ENCODE measurements around the gene ZNF607. TPM values are rescaled to one million over a fixed set of nuclear protein-coding genes. Genes with fewer than 3 reads are reported as not detected.
"Not testable (repeated sequence)": the region's sequence is repeated elsewhere in the genome, so short reads cannot be mapped to it uniquely, and the experiment has no call there.

The ZNF607 gene
- total RNA-seq: 10 to 100 TPM in 1 of 2 donors, 1 to 10 TPM in 1; 8.8 to 10.1 TPM

DNA sequence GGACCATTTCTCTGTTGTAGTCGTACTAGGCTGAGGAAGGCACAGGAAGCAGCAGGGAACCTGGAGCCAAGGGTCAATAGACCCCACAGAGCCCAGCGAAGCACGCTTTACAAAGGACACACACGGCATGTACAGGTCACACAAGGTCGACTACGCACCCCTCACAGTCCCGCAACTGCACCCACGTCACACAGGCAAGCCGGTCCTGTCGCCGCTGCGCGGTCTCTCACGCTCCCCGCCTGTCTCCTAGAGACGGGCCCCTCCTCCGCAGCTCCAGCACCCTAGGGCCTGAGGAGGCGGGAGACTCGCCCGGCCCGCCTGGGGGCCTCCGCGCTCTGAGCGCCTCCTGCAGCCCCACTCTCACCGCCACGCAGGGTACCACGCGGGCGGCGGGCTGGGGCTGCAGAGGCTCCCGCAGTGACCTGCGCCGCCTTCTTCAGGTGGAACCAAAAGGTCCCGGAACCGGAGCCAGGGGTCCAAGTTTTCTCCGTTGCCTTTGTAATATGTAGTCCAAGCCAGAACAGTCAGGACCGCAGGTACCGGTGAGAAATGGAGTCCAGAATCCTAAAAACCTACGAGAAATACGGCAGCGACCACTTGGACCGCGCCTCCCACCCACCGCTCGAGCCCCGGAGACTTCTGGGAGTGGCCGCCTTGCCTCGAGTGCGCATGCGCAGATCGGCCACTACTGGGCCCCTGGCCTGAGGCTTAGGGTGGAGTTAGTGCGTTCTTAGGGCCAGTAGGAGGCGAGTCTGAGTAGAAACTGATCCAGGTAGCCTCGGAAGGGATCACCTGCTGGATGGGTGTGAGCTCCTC is at the start of gene ZNF607:
ZNF607 (minus strand) TSS at position 651 of the 816 bp plus-strand sequence. CDS start 8,143 bp downstream, outside the sequence.
- peaks cover 12% of the 10 kb centered on the region for H3K4me1 Mint-ChIP-seq (ENCODE audit: low read depth)
- H3K36me3 Mint-ChIP-seq (ENCODE audit: insufficient read depth in 2 of 2): peaks cover 14 to 16% of the 10 kb centered on the region in 2 donors
- peak within 1 kb of the TSS; percentile 90 for H3K27ac Mint-ChIP-seq
- peak; percentile 89 to 91 for DNase-seq
- peaks cover 0 to 7% of the 10 kb centered on the region in 2 donors for H3K9me3 Mint-ChIP-seq
- peak; percentile 94 to 95 for ATAC-seq (replicated peaks in 1 of 2)
- no peaks in the 10 kb centered on the region for H3K27me3 Mint-ChIP-seq (ENCODE audit: low read depth)
- peak within 1 kb of the TSS; percentile 85 to 98 for H3K4me3 Mint-ChIP-seq

DNA sequence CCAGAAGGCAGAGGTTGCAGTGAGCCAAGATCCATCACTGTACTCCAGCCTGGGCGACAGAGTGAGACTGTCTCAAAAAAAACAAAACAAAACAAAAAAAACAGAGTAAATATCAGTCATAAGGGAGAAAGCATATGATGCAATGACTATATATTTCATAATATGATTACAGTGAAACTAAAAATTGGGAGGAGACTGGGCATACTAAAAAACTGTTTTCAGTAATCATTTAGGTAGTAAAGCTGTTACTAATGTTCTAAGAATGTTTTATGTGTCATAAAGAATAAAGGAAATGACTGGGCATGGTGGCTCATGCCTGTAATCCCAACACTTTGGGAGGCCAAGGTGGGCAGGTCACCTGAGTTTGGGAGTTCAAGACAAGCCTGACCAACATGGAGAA is 43.9 kb upstream of the ZNF607 start:
- peak; percentile 94 to 97 for ATAC-seq (replicated peaks in 1 of 2)
- peaks cover 9% of the 10 kb centered on the region for H3K4me1 Mint-ChIP-seq (ENCODE audit: low read depth)
- H3K27me3 Mint-ChIP-seq (ENCODE audit: low read depth): no peaks in the 10 kb centered on the region
- DNase-seq: peak; percentile 21 to 38
- H3K9me3 Mint-ChIP-seq: peaks cover 5% of the 10 kb centered on the region in 2 donors
- no peak overlapping the region for H3K4me3 Mint-ChIP-seq
- peaks cover 31 to 49% of the 10 kb centered on the region in 2 donors for H3K36me3 Mint-ChIP-seq (ENCODE audit: insufficient read depth in 2 of 2)
- H3K27ac Mint-ChIP-seq: peak overlapping the region; percentile 92

DNA sequence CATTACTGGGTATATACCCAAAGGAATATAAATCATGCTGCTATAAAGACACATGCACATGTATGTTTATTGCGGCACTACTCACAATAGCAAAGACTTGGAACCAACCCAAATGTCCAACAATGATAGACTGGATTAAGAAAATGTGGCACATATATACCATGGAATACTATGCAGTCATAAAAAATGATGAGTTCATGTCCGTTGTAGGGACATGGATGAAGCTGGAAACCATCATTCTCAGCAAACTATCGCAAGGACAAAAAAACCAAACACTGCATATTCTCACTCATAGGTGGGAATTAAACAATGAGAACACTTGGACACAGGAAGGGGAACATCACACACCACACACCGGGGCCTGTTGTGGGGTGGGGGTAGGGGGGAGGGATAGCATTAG is 38.1 kb upstream of the ZNF607 start:
- H3K4me1 Mint-ChIP-seq (ENCODE audit: low read depth); H3K27ac Mint-ChIP-seq; H3K27me3 Mint-ChIP-seq (ENCODE audit: low read depth); ATAC-seq (replicated peaks in 1 of 2); DNase-seq; H3K9me3 Mint-ChIP-seq; H3K4me3 Mint-ChIP-seq: not testable (repeated sequence)
- peaks cover 25 to 44% of the 10 kb centered on the region in 2 donors for H3K36me3 Mint-ChIP-seq (ENCODE audit: insufficient read depth in 2 of 2)

DNA sequence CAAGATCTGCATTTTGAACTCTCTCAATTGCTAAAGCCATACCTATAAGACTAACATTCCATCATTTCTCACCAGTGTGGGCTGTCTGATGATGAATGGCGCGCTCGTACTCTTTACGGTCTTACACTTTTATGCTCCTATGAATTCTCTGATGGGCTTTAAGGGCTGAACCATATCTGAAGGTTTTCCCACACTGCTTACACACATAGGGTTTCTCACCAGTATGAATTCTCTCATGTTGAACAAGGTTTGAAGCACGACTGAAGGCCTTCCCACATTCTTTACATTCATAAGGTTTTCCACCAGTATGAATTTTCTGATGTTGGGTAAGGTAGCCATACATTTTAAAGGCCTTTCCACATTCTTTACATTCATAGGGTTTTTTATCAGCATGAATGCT is 18.8 kb upstream of the ZNF607 start:
- DNase-seq: no peak
- H3K36me3 Mint-ChIP-seq (ENCODE audit: insufficient read depth in 2 of 2): peaks cover 55 to 77% of the 10 kb centered on the region in 2 donors
- no peak overlapping the region for H3K4me3 Mint-ChIP-seq
- H3K27me3 Mint-ChIP-seq (ENCODE audit: low read depth): no peaks in the 10 kb centered on the region
- peaks cover 38 to 45% of the 10 kb centered on the region in 2 donors for H3K9me3 Mint-ChIP-seq
- H3K4me1 Mint-ChIP-seq (ENCODE audit: low read depth): no peaks in the 10 kb centered on the region
- ATAC-seq (replicated peaks in 1 of 2): no peak
- H3K27ac Mint-ChIP-seq: no peak overlapping the region

DNA sequence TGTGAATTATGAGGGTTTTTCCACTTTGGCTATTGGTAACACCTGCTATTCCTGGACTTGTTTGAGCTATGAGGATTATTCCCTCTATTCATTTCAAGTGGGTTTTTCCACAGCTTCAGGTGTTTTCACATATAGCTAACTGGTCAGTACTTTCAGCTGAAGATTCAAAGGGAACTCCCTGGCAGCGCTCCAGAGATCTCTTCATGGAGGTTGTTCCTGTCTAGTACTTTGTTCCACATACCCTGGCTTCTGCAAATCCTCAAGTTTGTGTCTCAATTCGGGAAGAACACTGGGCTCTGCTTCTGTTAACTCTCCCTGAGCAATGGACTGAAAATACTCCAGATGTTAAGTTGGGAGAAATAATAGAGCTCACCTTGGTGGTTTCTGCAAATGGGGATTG is 5.6 kb upstream of the ZNF607 start:
- H3K4me3 Mint-ChIP-seq: no peak overlapping the region
- DNase-seq (no peak), ATAC-seq (replicated peaks in 1 of 2) (no peak)
- no peak overlapping the region for H3K27ac Mint-ChIP-seq
- H3K27me3 Mint-ChIP-seq (ENCODE audit: low read depth): no peaks in the 10 kb centered on the region
- peaks cover 4 to 8% of the 10 kb centered on the region in 2 donors for H3K36me3 Mint-ChIP-seq (ENCODE audit: insufficient read depth in 2 of 2)
- no peaks in the 10 kb centered on the region for H3K4me1 Mint-ChIP-seq (ENCODE audit: low read depth)
- H3K9me3 Mint-ChIP-seq: peaks cover 2 to 11% of the 10 kb centered on the region in 2 donors

DNA sequence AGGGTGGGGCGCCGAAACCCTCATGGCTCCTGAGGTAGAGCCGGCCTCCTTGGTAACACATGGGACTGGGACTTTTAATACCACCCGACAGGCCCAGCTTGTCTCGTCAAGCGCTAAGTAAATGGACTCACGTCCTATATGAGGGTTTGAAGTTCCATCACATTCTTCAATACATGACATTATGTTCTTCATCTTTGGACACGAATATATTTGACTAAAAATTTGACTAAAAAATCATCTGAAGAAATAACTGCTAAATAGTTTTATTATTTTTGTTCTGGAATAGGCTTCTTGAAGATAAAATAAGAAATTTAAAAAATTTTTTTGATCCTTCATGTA is 335 bp upstream of the ZNF607 start:
- Mint-ChIP-seq H3K9me3 (peaks cover 0 to 7% of the 10 kb centered on the region in 2 donors), H3K4me3 (peak overlapping the region; percentile 85 to 98), H3K36me3 (ENCODE audit: insufficient read depth in 2 of 2) (peaks cover 12 to 14% of the 10 kb centered on the region in 2 donors), H3K4me1 (ENCODE audit: low read depth) (peaks cover 12% of the 10 kb centered on the region), H3K27ac (peak overlapping the region; percentile 90), H3K27me3 (ENCODE audit: low read depth) (no peaks in the 10 kb centered on the region)
- ATAC-seq (replicated peaks in 1 of 2) (no peak), DNase-seq (no peak)

DNA sequence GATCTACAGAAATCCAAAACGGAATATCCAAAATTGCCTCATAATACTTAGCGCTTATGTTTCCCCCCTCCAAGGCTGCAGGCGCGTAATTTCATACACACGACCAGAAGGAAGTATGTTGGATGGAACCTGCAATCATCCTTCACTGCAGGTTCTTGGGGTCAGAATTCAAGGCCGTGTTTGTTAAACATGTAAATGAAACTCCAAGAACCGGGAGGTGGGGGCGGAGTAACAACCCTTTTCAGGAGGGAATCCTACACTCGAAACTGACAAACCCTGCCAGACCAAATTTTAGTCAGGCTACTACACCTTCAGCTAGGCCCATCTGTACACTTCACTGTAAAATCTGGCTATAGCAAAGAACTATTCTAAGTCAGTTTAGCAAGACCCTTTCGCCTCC is 1.3 kb downstream of the ZNF607 start:
- peaks cover 14 to 21% of the 10 kb centered on the region in 2 donors for H3K36me3 Mint-ChIP-seq (ENCODE audit: insufficient read depth in 2 of 2)
- ATAC-seq (replicated peaks in 1 of 2): no peak
- H3K27me3 Mint-ChIP-seq (ENCODE audit: low read depth): no peaks in the 10 kb centered on the region
- H3K4me3 Mint-ChIP-seq: peak overlapping the region; percentile 85 to 98
- no peak for DNase-seq
- H3K27ac Mint-ChIP-seq: no peak overlapping the region
- H3K4me1 Mint-ChIP-seq (ENCODE audit: low read depth): peaks cover 12% of the 10 kb centered on the region
- peaks cover 0 to 7% of the 10 kb centered on the region in 2 donors for H3K9me3 Mint-ChIP-seq

DNA sequence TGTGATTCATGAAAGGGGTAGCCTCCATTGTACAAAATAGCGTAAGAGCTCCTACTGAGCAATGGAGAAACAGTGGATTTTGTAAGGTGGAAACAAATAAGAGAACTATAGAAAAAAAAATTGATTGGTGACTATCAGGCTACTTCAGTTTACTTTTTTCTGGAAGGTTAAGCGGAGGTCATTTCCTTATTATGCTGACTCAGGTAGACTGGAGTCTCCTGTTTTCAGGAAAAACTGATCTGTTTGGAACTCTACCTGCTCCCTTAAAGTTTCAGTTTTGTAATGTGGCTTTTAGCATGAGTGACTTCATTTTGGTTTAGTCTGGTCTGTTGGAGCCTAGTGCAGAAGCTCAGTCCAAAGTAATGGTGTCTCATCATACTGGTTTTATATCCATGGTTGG is 3.4 kb downstream of the ZNF607 start:
- Mint-ChIP-seq H3K4me3 (no peak overlapping the region), H3K9me3 (peaks cover 2 to 5% of the 10 kb centered on the region in 2 donors), H3K27me3 (ENCODE audit: low read depth) (no peaks in the 10 kb centered on the region), H3K27ac (no peak overlapping the region), H3K36me3 (ENCODE audit: insufficient read depth in 2 of 2) (peaks cover 16 to 32% of the 10 kb centered on the region in 2 donors), H3K4me1 (ENCODE audit: low read depth) (peaks cover 12% of the 10 kb centered on the region)
- no peak for ATAC-seq (replicated peaks in 1 of 2)
- DNase-seq: no peak

DNA sequence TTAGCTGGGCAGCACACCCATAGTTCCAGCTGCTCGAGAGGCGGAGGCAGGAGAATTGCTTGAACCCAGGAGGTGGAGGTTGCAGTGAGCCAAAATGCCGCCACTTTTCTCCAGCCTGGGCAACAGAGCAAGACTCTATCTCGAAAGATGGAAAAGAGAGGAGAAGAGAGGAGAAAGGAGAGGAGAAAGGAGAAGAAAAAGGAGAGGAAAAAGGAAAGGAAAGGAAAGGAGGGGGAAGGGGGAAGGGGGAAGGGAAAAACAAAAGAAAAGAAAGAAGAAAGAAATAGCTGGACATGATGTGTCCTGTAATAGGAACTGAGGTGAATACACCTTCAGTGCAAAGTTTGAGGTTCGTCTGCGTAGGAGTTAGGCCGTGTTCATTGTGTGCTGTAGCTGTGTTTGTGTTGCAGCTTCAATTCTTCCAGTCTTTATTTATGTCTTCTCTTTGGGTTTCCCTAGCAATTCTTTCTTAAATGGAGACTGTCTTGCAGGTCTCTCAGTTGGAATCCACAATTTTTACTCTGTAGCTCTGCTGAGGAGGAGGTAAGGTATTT is 13.4 kb downstream of the ZNF607 start:
- H3K27me3 Mint-ChIP-seq (ENCODE audit: low read depth): no peaks in the 10 kb centered on the region
- ATAC-seq (replicated peaks in 1 of 2) (no peak), DNase-seq (no peak)
- peaks cover 15 to 18% of the 10 kb centered on the region in 2 donors for H3K9me3 Mint-ChIP-seq
- H3K4me1 Mint-ChIP-seq (ENCODE audit: low read depth): no peaks in the 10 kb centered on the region
- no peak overlapping the region for H3K27ac Mint-ChIP-seq
- H3K36me3 Mint-ChIP-seq (ENCODE audit: insufficient read depth in 2 of 2): peaks cover 24 to 70% of the 10 kb centered on the region in 2 donors
- no peak overlapping the region for H3K4me3 Mint-ChIP-seq

DNA sequence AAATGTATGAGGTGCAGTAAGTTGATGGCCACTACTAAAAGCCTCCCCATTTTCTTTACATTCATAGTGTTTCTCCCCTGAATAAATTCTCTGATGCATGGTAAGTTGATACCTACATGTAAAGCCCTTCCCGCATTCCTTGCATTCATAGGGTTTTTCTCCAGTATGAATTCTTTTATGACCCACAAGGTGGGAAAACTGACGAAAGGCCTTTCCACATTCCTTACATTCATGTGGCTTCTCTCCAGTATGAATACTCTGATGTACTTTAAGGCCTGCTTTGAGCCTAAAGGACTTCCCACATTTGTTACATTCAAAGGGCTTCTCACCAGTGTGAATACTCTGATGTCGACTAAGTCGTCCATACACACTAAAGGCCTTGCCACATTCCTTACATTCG is 20.5 kb downstream of the ZNF607 start:
- H3K4me3 Mint-ChIP-seq: no peak overlapping the region
- no peak for ATAC-seq (replicated peaks in 1 of 2)
- no peaks in the 10 kb centered on the region for H3K4me1 Mint-ChIP-seq (ENCODE audit: low read depth)
- H3K27me3 Mint-ChIP-seq (ENCODE audit: low read depth): no peaks in the 10 kb centered on the region
- no peak overlapping the region for H3K27ac Mint-ChIP-seq
- peaks cover 38 to 53% of the 10 kb centered on the region in 2 donors for H3K36me3 Mint-ChIP-seq (ENCODE audit: insufficient read depth in 2 of 2)
- no peak for DNase-seq
- peaks cover 22 to 33% of the 10 kb centered on the region in 2 donors for H3K9me3 Mint-ChIP-seq

DNA sequence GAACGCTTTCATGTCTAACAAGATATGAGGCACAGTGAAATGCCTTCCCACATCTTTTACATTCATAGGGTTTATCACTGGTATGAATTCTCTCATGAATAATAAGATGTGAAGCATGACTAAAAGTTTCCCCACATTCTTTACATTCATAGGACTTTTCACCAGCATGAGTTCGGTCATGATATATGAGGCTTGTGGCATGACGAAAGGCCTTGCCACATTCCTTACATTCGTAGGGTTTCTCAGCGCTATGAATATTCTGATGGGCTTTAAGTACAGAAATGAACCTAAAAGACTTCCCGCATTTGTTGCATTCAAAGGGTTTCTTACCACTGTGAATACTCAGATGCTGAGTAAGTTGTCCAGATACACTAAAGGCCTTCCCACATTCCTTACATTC is 21.3 kb downstream of the ZNF607 start:
- Mint-ChIP-seq H3K9me3 (peaks cover 23 to 33% of the 10 kb centered on the region in 2 donors), H3K27me3 (ENCODE audit: low read depth) (no peaks in the 10 kb centered on the region), H3K27ac (no peak overlapping the region), H3K4me3 (no peak overlapping the region), H3K4me1 (ENCODE audit: low read depth) (peaks cover 7% of the 10 kb centered on the region), H3K36me3 (ENCODE audit: insufficient read depth in 2 of 2) (peaks cover 39 to 54% of the 10 kb centered on the region in 2 donors)
- no peak for ATAC-seq (replicated peaks in 1 of 2)
- no peak for DNase-seq

DNA sequence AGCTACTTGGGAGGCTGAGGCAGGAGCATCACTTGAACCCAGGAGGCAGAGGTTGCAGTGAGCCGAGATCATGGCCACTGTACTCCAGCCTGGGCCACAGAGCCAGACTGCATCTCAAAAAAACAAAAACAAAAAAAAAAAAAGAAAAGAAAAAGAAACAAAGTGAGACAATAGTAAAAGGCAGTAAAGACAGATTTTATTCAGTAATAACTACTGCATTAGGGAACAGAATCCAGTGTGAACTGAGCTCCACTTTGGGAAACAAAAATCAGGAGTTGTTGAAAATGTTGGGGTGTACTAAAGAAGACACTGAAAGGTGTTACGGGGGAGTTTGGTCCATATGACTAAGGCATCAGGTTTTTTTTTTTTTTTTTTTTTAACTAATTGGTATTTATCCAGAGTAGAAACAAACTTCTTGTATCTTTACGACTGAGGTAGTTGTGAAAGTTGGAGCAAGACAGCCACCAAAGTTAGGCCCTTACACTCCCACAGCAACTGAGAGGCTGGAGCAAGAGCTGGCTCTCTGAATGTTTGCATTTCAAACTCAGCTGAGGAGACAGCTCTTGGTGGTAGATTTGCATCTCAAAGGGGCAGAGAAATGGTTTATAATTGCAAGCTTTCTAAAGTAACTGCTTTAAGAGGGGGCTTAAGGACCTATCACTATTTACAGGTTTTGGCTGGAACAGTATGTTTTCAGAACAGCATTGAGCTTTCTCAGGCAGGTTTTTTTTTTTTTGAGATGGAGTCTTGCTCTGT is 24.2 kb downstream of the ZNF607 start:
- H3K27ac Mint-ChIP-seq: no peak overlapping the region
- ATAC-seq (replicated peaks in 1 of 2): no peak
- H3K4me1 Mint-ChIP-seq (ENCODE audit: low read depth): peaks cover 19% of the 10 kb centered on the region
- no peak for DNase-seq
- peaks cover 36 to 47% of the 10 kb centered on the region in 2 donors for H3K36me3 Mint-ChIP-seq (ENCODE audit: insufficient read depth in 2 of 2)
- peaks cover 14 to 29% of the 10 kb centered on the region in 2 donors for H3K9me3 Mint-ChIP-seq
- no peaks in the 10 kb centered on the region for H3K27me3 Mint-ChIP-seq (ENCODE audit: low read depth)
- H3K4me3 Mint-ChIP-seq: no peak overlapping the region

Measured in activated T-cell treated with anti-CD3 and anti-CD28 coated beads, Interleukin-2, amount 50 U/mL, for 72 hours (primary cell).